Pancreas (tissue), 10 donors: ENCODE measurements around the gene CRABP2. TPM values are rescaled to one million over a fixed set of nuclear protein-coding genes. Genes with fewer than 3 reads are reported as not detected.

Source experiments
- ATAC-seq, 4 donors: fragments of 200-7000 bp; cut with Tn5 transposase; one replicate each; pipeline versions ENCODE4 v1.8.0 to v1.9.1; 2020; ENCODE audit warnings: mild to moderate bottlenecking in 4 of 4, moderate library complexity in 4 of 4
- DNase-seq, 6 donors: peaks; one replicate each; pipeline ENCODE4 v3.0.0-alpha.2; 2020
- FAIRE-seq: peaks from 2 replicates; lab custom pipeline; 2012; peaks lifted over from hg19 to GRCh38; lab: Jason Lieb, UNC
- H3K27ac ChIP-seq, 4 donors: fragments of 200-600 bp; sonication (generic); 1 replicate in 3 of 4; 2 replicates in 1 of 4; pipeline versions ENCODE4 v1.5.0 to v1.8.0; 2020
- H3K27me3 ChIP-seq, 4 donors: fragments of 200-600 bp; one replicate each; pipeline ENCODE4 v1.8.0; 2021
- H3K36me3 ChIP-seq, 3 donors: fragments of 200-600 bp; sonication (generic) in 1 of 3; one replicate each; pipeline versions ENCODE4 v1.5.0 to v1.8.0; 2020 to 2021
- H3K4me1 ChIP-seq, 3 donors: fragments of 200-600 bp; one replicate each; pipeline ENCODE4 v1.8.0; 2021
- H3K4me3 ChIP-seq, 4 donors: fragments of 200-600 bp; sonication (generic) in 2 of 4; one replicate each; pipeline versions ENCODE4 v1.5.0 to v1.8.0; 2020 to 2021
- H3K9me3 ChIP-seq, 4 donors: fragments of 200-600 bp; one replicate each; pipeline ENCODE4 v1.8.0; 2021
- WGBS, 2 donors: extraction: QIAGEN DNeasy Blood & Tissue Kit; methylation state at CpG; one replicate each; pipeline ENCODE4 v1.1.7; 2013; 5-methylcytosine and 5-hydroxymethylcytosine counted together
- intact Hi-C, 3 donors: fragments of 100-400 bp; cut with DNase I; formaldehyde crosslinking; loops; one replicate each; pipeline versions ENCODE4 v1.11.1 to v1.14.2; 2022
- polyA plus RNA-seq, 2 donors: library from polyadenylated mRNA; stranded (reverse); fragments of 200-250 nt; gene quantifications; one replicate each; pipeline ENCODE4 v1.2.3, GENCODE V29; 2013
- total RNA-seq, 6 donors: library from RNA; stranded (reverse); fragmentation: NEBNext Ultra II Directional in 4 of 6; extraction: Animal tissue kit (Norgen Biotek cat#: 25700) in 4 of 6; gene quantifications; one replicate each; pipeline versions ENCODE4 v1.2.1 to v1.2.4, GENCODE V29; 2021 to 2023
- TF ChIP-seq, protein P1 (sequence below), 4 donors: fragments of 200-600 bp; sonication (generic) in 3 of 4; IDR thresholded peaks; one replicate each; pipeline versions ENCODE4 v1.5.0 to v1.8.0; 2021; ENCODE audit warnings: antibody characterized with exemption in 4 of 4
- donor health status: healthy with polysubstance abuse.
- donor health status: DM: no; HTN: no; CAD: no; lungs with moderate emphysema.
- donor health status: DM: no; HTN: no; CAD: no.
- donor health status: control.
- donor health status: control.
- donor health status: Bipolar disorder and iron deficiency.
- donor health status: DM: yes; HTN: yes; CAD: no.
- donor health status: DM: no; HTN: no; CAD: no.
- donor health status: DM: no; HTN: no; CAD: no.
- donor health status: DM: yes; HTN: yes; CAD: no.

Gene CRABP2
- total and polyA plus RNA-seq, 8 donors: 0.38 to 5.0 (median 2.4) TPM

DNA sequence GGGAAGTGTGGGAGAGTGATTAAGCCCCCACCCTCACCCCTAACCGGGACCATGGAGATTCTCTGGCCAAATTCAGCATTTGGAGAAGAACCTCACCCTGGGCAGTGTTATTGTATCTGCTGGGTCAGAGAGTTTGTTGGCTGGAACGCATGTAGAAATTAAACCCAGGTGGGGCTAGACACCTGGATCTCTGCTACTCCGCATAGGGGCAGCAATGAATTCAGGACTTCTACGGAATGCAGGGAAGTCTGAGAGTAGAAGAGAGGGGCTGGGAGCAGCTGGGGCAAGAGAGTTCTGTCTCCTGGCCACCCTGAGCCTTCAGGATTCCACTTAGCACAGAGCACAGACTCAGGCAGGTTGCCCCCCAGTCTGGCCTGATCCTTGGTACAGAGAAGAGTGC, 3.6 kb upstream of the CRABP2 start:
- DNase-seq (no peak), ATAC-seq (no peak), FAIRE-seq (no peak)
- 89 to 94% methylated on average over 4 of the region's 4 CpGs for WGBS, 2 donors
- no peaks in the 10 kb centered on the region for H3K9me3 ChIP-seq
- TF ChIP-seq, protein P1, sequence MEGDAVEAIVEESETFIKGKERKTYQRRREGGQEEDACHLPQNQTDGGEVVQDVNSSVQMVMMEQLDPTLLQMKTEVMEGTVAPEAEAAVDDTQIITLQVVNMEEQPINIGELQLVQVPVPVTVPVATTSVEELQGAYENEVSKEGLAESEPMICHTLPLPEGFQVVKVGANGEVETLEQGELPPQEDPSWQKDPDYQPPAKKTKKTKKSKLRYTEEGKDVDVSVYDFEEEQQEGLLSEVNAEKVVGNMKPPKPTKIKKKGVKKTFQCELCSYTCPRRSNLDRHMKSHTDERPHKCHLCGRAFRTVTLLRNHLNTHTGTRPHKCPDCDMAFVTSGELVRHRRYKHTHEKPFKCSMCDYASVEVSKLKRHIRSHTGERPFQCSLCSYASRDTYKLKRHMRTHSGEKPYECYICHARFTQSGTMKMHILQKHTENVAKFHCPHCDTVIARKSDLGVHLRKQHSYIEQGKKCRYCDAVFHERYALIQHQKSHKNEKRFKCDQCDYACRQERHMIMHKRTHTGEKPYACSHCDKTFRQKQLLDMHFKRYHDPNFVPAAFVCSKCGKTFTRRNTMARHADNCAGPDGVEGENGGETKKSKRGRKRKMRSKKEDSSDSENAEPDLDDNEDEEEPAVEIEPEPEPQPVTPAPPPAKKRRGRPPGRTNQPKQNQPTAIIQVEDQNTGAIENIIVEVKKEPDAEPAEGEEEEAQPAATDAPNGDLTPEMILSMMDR (IDR thresholded peaks at IDR 0.05): no peak
- H3K27ac ChIP-seq: no peak overlapping the region
- H3K36me3 ChIP-seq: no peaks in the 10 kb centered on the region
- no peak overlapping the region for H3K4me3 ChIP-seq
- H3K27me3 ChIP-seq: no peaks in the 10 kb centered on the region
- intact Hi-C loops: no loop called here
- H3K4me1 ChIP-seq: peaks cover 9 to 22% (median 17%) of the 10 kb centered on the region in 3 donors

DNA sequence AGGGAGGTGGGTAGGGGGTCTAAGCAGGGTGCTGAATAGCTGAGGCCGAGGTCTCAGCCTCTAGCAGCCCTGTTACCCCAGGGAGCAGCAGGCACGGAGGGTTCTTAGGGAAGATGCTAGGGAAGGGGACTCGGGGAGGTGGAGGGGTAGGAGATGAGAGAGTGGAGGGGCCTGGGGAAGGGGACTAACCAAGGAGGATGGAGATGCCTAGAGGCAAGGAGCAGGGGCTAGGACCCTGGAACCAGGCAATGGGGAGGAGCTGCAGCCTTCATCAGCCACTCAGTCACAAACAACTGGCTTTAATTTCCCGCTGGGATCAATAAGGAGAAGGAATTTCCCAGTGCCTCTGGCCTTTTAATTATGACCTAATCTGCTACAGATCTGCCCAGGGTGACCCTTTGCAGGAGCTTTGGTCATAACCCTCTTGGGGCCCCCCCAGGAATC, 2.9 kb upstream of the CRABP2 start:
- WGBS, 2 donors: 45 to 68% methylated on average over 4 of the region's 4 CpGs
- no peak for FAIRE-seq
- no peak for ATAC-seq
- Histone ChIP-seq H3K4me1 (peaks cover 9 to 22% (median 17%) of the 10 kb centered on the region in 3 donors), H3K36me3 (no peaks in the 10 kb centered on the region), H3K27me3 (peaks cover 0 to 6% (median 0%) of the 10 kb centered on the region in 4 donors), H3K9me3 (no peaks in the 10 kb centered on the region), H3K4me3 (no peak overlapping the region), H3K27ac (no peak overlapping the region)
- TF ChIP-seq, protein P1 (IDR thresholded peaks at IDR 0.05): no peak
- intact Hi-C loops: no loop called here
- no peak for DNase-seq

DNA sequence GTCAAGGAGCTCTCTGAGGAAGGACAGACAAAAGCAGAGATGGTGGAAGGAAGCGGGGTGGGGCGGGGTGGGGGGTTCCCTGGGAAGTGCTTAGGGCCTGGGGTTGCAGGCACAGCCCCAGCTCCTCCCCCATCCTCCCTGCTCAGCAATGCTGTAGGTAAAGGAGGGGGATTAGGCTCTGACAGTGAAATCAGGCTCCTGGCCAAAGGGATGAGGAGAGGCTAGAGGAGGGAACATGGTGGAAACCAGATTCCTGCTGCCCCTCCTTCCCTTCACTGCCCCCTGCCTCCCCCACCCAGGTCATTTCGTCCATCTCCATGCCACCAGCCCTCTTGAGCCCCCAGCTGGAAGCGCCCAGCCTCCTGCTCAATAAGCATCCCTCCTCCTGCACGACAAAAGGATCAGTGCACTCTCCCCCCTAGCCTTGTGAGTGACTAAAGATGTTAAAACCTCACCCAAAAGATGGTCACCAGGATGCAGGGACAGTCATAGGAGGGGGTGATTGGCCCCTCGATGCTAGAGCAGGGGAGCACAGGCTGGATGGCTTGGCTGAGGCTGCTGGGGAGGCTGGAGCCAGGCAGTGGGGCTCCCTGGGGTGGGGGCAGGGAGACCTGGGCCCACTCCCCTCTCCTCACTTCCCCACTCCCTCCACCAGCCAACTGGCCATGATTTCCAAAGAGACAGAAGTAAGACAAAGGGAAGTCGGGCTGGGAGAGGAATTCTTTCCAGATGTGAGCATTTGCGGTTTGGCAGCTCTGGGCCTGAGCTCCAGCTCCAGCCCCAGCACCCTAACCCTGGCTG, 2.2 kb upstream of the CRABP2 start:
- no peak for FAIRE-seq
- DNase-seq: no peak
- Histone ChIP-seq H3K27me3 (peaks cover 0 to 6% (median 0%) of the 10 kb centered on the region in 4 donors), H3K9me3 (no peaks in the 10 kb centered on the region), H3K36me3 (no peaks in the 10 kb centered on the region), H3K4me3 (no peak overlapping the region), H3K4me1 (peaks cover 9 to 22% (median 17%) of the 10 kb centered on the region in 3 donors), H3K27ac (no peak overlapping the region)
- TF ChIP-seq, protein P1 (IDR thresholded peaks at IDR 0.05): no peak
- ATAC-seq: no peak
- WGBS, 2 donors: 66 to 70% methylated on average over 8 of the region's 8 CpGs
- intact Hi-C loops: no loop called here

GRCh38 chr1:156706657-156707416, 1.5 kb upstream of the CRABP2 start:
- peak; percentile 20 to 57 (median 30) for ATAC-seq

More at GRCh38 chr1:156706657-156707416, 1.5 kb upstream of the CRABP2 start:
- WGBS, 2 donors: 17 to 18% methylated on average over 26 to 29 of the region's 29 CpGs
- H3K27ac ChIP-seq: no peak overlapping the region
- FAIRE-seq (no peak), DNase-seq (peak in 4 of 6 donors; percentile 41 to 66 (median 50))
- H3K27me3 ChIP-seq: peaks cover 0 to 6% (median 0%) of the 10 kb centered on the region in 4 donors
- intact Hi-C loops: no loop called here
- TF ChIP-seq, protein P1 (IDR thresholded peaks at IDR 0.05): no peak
- no peaks in the 10 kb centered on the region for H3K36me3 ChIP-seq
- H3K4me3 ChIP-seq: peak overlapping the region; percentile 7 to 48 (median 26)
- H3K4me1 ChIP-seq: peaks cover 9 to 22% (median 17%) of the 10 kb centered on the region in 3 donors
- H3K9me3 ChIP-seq: no peaks in the 10 kb centered on the region
